Right atrium auricular region (tissue), 2 donors: ENCODE results near the gene ANO4. TPM values are rescaled to one million over a fixed set of nuclear protein-coding genes. Genes with fewer than 3 reads are reported as not detected.

Experiments
- DNase-seq: peaks from one replicate; pipeline ENCODE4 v3.0.0-alpha.2; 2019; ENCODE audit warnings: low spot score
- H3K27ac ChIP-seq, 2 donors: fragments of 200-600 bp; sonication (generic); 1 replicate in 1 of 2; 2 replicates in 1 of 2; pipeline ENCODE4 v1.5.1; 2016 to 2019
- H3K27me3 ChIP-seq, 2 donors: fragments of 200-600 bp; sonication (generic); one replicate each; pipeline versions ENCODE4 v1.5.1 to v1.6.0; 2017 to 2019
- H3K36me3 ChIP-seq: fragments of 200-600 bp; sonication (generic); one replicate; pipeline ENCODE4 v1.5.1; 2016
- H3K4me1 ChIP-seq, 2 donors: fragments of 200-600 bp; sonication (generic); one replicate each; pipeline versions ENCODE4 v1.5.1 to v1.6.0; 2017 to 2019
- H3K4me3 ChIP-seq, 2 donors: fragments of 200-600 bp; sonication (generic); 1 replicate in 1 of 2; 2 replicates in 1 of 2; pipeline ENCODE4 v1.5.1; 2017 to 2019; ENCODE audit warnings: mild to moderate bottlenecking in 1 of 2, moderate library complexity in 1 of 2
- H3K9me3 ChIP-seq, 2 donors: fragments of 200-600 bp; sonication (generic); one replicate each; pipeline ENCODE4 v1.5.1; 2019
- CTCF ChIP-seq, 2 donors: fragments of 200-600 bp; sonication (generic); IDR thresholded peaks; one replicate each; pipeline ENCODE4 v1.5.1; 2019; ENCODE audit warnings: antibody characterized with exemption in 2 of 2
- total RNA-seq, 2 donors: library from RNA; depleted of rRNA; stranded (reverse); fragments of >200 nt; gene quantifications; one replicate each; pipeline ENCODE4 v1.1.0, GENCODE V29; 2016

Gene ANO4
- total RNA-seq, 2 donors from 2014 or later, result 0.47 TPM; not detected in 1

- Histone ChIP-seq H3K4me1 (no peaks in the 10 kb centered on the region), H3K36me3 (no peaks in the 10 kb centered on the region), H3K27me3 (no peaks in the 10 kb centered on the region), H3K27ac (no peak overlapping the region), H3K4me3 (no peak overlapping the region), H3K9me3 (no peaks in the 10 kb centered on the region)
- no peak for TF ChIP-seq CTCF (IDR thresholded peaks at IDR 0.05)
- no peak for DNase-seq
Measured at GRCh38 chr12:100899301-100899700, 104.7 kb downstream of the ANO4 start.

GRCh38 chr12:100900808-100901207 lies 106.2 kb downstream of the ANO4 start:
- no peak for TF ChIP-seq CTCF (IDR thresholded peaks at IDR 0.05)
- no peak for DNase-seq
- no peak overlapping the region for H3K27ac ChIP-seq
- no peaks in the 10 kb centered on the region for H3K9me3 ChIP-seq
- no peaks in the 10 kb centered on the region for H3K27me3 ChIP-seq
- no peaks in the 10 kb centered on the region for H3K36me3 ChIP-seq
- no peak overlapping the region for H3K4me3 ChIP-seq
- no peaks in the 10 kb centered on the region for H3K4me1 ChIP-seq

- no peak overlapping the region for H3K27ac ChIP-seq
- no peaks in the 10 kb centered on the region for H3K27me3 ChIP-seq
- no peaks in the 10 kb centered on the region for H3K36me3 ChIP-seq
- no peak for DNase-seq
- TF ChIP-seq CTCF (IDR thresholded peaks at IDR 0.05), result no peak
- H3K9me3 ChIP-seq, result no peaks in the 10 kb centered on the region
- no peak overlapping the region for H3K4me3 ChIP-seq
- H3K4me1 ChIP-seq, result no peaks in the 10 kb centered on the region
Measured at GRCh38 chr12:100901266-100901665, 106.7 kb downstream of the ANO4 start.

GRCh38 chr12:100904270-100904669 lies 109.7 kb downstream of the ANO4 start:
- no peaks in the 10 kb centered on the region for H3K9me3 ChIP-seq
- no peak for TF ChIP-seq CTCF (IDR thresholded peaks at IDR 0.05)
- no peak for DNase-seq
- no peaks in the 10 kb centered on the region for H3K4me1 ChIP-seq
- no peaks in the 10 kb centered on the region for H3K27me3 ChIP-seq
- no peak overlapping the region for H3K4me3 ChIP-seq
- no peak overlapping the region for H3K27ac ChIP-seq
- no peaks in the 10 kb centered on the region for H3K36me3 ChIP-seq

- H3K9me3 ChIP-seq, result no peaks in the 10 kb centered on the region
- H3K27me3 ChIP-seq, result no peaks in the 10 kb centered on the region
- H3K27ac ChIP-seq, result no peak overlapping the region
- H3K4me3 ChIP-seq, result no peak overlapping the region
- no peak for DNase-seq
- no peaks in the 10 kb centered on the region for H3K36me3 ChIP-seq
- no peak for TF ChIP-seq CTCF (IDR thresholded peaks at IDR 0.05)
- H3K4me1 ChIP-seq, result no peaks in the 10 kb centered on the region
Measured at GRCh38 chr12:100908501-100908900, 113.9 kb downstream of the ANO4 start.

GRCh38 chr12:100913872-100914592 lies 119.5 kb downstream of the ANO4 start:
- no peaks in the 10 kb centered on the region for H3K4me1 ChIP-seq
- H3K27ac ChIP-seq, result no peak overlapping the region
- no peak for DNase-seq
- no peak for TF ChIP-seq CTCF (IDR thresholded peaks at IDR 0.05)
- H3K27me3 ChIP-seq, result no peaks in the 10 kb centered on the region
- no peaks in the 10 kb centered on the region for H3K36me3 ChIP-seq
- no peak overlapping the region for H3K4me3 ChIP-seq
- H3K9me3 ChIP-seq, result no peaks in the 10 kb centered on the region
